Umbilical cord (tissue), 2 donors: ENCODE data around the gene ZSCAN18. TPM values are rescaled to one million over a fixed set of nuclear protein-coding genes. Genes with fewer than 3 reads are reported as not detected.
"Not testable (repeated sequence)": the region's sequence is repeated elsewhere in the genome, so short reads cannot be mapped to it uniquely, and the experiment has no call there.

Experiments
- DNase-seq: peaks from one replicate; pipeline ENCODE4 v3.0.0-alpha.2; 2015; ENCODE audit warnings: low spot score
- total RNA-seq: library from RNA; depleted of rRNA; stranded (reverse); fragments of >200 nt; gene quantifications from one replicate; pipeline ENCODE4 v1.2.3, GENCODE V29; 2014; ENCODE audit warnings: low replicate concordance; ENCODE audit not compliant: insufficient read depth

ZSCAN18 gene
- 46.2 TPM for total RNA-seq

- DNase-seq = peak; percentile 99
Observed at GRCh38 chr19:58097781-58098681, at the start of gene ZSCAN18. ZSCAN18 (minus strand) TSS chr19:58098231; CDS start chr19:58090267, 7,964 bp downstream.

- DNase-seq = not testable (repeated sequence)
Observed at GRCh38 chr19:58147475-58147874, 49.4 kb upstream of the ZSCAN18 start.

GRCh38 chr19:58145849-58146248, 47.8 kb upstream of the ZSCAN18 start:
- no peak for DNase-seq

- DNase-seq = no peak
Observed at GRCh38 chr19:58134244-58134643, 36.2 kb upstream of the ZSCAN18 start.

GRCh38 chr19:58129284-58129683, 31.3 kb upstream of the ZSCAN18 start:
- no peak for DNase-seq

GRCh38 chr19:58128041-58128685, 30.1 kb upstream of the ZSCAN18 start:
- DNase-seq = no peak

GRCh38 chr19:58123354-58123753, 25.3 kb upstream of the ZSCAN18 start:
- no peak for DNase-seq

- no peak for DNase-seq
Observed at GRCh38 chr19:58118979-58119733, 21.1 kb upstream of the ZSCAN18 start.

- DNase-seq = no peak
Observed at GRCh38 chr19:58117841-58118575, 20.0 kb upstream of the ZSCAN18 start.

GRCh38 chr19:58108546-58108817, 10.5 kb upstream of the ZSCAN18 start:
- DNase-seq = no peak

- DNase-seq = no peak
Observed at GRCh38 chr19:58107778-58108545, 9.9 kb upstream of the ZSCAN18 start.

GRCh38 chr19:58098682-58098998, 609 bp upstream of the ZSCAN18 start:
- no peak for DNase-seq

- no peak for DNase-seq
Observed at GRCh38 chr19:58097349-58097748, 682 bp downstream of the ZSCAN18 start.

GRCh38 chr19:58096884-58097283, 1.1 kb downstream of the ZSCAN18 start:
- DNase-seq = no peak

GRCh38 chr19:58095328-58095727, 2.7 kb downstream of the ZSCAN18 start:
- no peak for DNase-seq

GRCh38 chr19:58093071-58093470, 5.0 kb downstream of the ZSCAN18 start:
- DNase-seq = no peak

GRCh38 chr19:58091251-58091995, 6.6 kb downstream of the ZSCAN18 start:
- no peak for DNase-seq

- no peak for DNase-seq
Observed at GRCh38 chr19:58089846-58090245, 8.2 kb downstream of the ZSCAN18 start.

GRCh38 chr19:58088521-58089052, 9.4 kb downstream of the ZSCAN18 start:
- DNase-seq = no peak
